Activated T-cell treated with anti-CD3 and anti-CD28 coated beads, Interleukin-2, amount 50 U/mL, for 4 hours (primary cell): Measurements from ENCODE around the gene CDK17. TPM values are rescaled to one million over a fixed set of nuclear protein-coding genes. Genes with fewer than 3 reads are reported as not detected.
A peak's percentile ranks its signal among the peaks of the same experiment; 100 is the strongest.
"Not testable (repeated sequence)": the region's sequence is repeated elsewhere in the genome, so short reads cannot be mapped to it uniquely, and the experiment has no call there.

Experiments used
- ATAC-seq, 2 donors: fragments of 200-7000 bp; cut with Tn5 transposase; one replicate each; pipeline ENCODE4 v1.10.0; 2021
- DNase-seq: peaks from one replicate; pipeline ENCODE4 v3.0.0-alpha.2; 2020
- H3K27me3 Mint-ChIP-seq: one replicate; pipeline ENCODE4 v1.8.0; 2021; ENCODE audit warnings: low read depth, mixed read lengths
- H3K36me3 Mint-ChIP-seq: one replicate; pipeline ENCODE4 v1.8.0; 2022; ENCODE audit warnings: mixed read lengths; ENCODE audit not compliant: insufficient read depth
- H3K4me1 Mint-ChIP-seq: one replicate; pipeline ENCODE4 v1.8.0; 2021; ENCODE audit warnings: low read depth, mixed read lengths
- H3K4me3 Mint-ChIP-seq: one replicate; pipeline ENCODE4 v1.8.0; 2021; ENCODE audit warnings: mild to moderate bottlenecking, moderate library complexity, mixed read lengths
- H3K9me3 Mint-ChIP-seq: one replicate; pipeline ENCODE4 v1.8.0; 2021; ENCODE audit warnings: mixed read lengths
- total RNA-seq, 3 donors: library from RNA; stranded (reverse); gene quantifications; one replicate each; pipeline ENCODE4 v1.2.1, GENCODE V29; 2021

The CDK17 gene
- 10 to 100 TPM; 29.9 to 37.4 (median 35.8) TPM for total RNA-seq

DNA sequence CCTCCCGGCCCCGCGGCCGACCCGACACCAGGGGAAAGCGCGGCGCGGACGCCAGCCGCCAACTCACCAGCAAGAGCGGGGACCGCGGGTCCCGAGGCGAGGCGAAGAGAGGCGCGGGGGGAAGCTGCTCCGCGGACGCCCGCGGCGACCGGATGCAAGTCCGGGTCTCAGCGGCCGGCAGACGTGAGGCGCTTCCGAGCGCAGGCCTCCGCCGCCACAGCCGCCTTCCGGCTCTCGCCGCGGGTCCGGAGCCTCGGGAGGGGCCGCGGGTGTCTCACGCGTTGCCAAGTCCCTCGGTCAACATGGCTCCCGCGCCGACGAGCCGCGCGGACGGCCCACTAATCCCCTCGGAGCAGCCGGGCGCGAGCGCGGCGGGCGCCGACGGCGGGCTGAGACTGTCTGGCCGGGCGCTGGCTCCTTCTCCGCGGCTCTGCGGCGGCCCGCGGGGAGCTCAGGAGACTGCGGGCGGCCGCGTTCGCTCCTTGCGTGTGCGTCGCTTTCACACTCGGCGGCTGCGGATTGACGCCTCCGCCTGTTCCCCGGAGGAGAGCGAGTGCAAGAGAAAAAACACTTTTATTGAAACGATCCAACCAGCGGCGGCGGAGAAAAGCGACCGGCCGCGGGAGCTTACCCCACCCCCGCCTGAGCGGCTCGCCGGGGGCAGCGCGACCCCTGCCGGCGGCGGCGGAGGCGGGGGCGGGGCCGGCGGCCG, at the start of gene CDK17:
Gene CDK17 (minus strand): TSS at position 521 of the 712 bp plus-strand sequence. CDS start 65,603 bp downstream, outside the sequence.
- ATAC-seq (peak; percentile 70 to 78), DNase-seq (peak; percentile 87)
- Mint-ChIP-seq H3K4me3 (peak within 1 kb of the TSS; percentile 89), H3K4me1 (peaks cover 44% of the 10 kb centered on the region), H3K9me3 (no peaks in the 10 kb centered on the region), H3K27me3 (no peaks in the 10 kb centered on the region), H3K36me3 (no peaks in the 10 kb centered on the region)

DNA sequence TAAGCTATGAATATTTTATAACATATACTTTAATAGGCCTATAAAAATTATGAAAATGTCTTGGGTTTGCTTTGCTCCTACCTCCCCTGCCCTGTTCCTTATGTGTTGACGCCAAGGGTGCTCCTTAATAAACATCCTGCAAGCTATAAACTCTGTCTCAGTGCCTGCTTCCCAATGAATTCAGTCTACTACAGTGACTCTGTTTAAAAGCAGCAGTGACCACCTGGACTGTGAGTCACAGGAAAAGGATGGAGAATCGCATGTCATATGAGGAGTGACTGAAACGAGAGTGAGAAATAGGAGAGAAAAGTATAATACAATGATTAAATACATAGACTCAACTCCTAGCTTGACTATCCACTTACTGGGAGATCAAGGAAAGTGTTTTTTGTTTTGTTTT, 48.1 kb upstream of the CDK17 start:
- ATAC-seq = no peak
- DNase-seq = no peak
- Mint-ChIP-seq H3K9me3 (no peaks in the 10 kb centered on the region), H3K4me1 (peaks cover 24% of the 10 kb centered on the region), H3K27me3 (no peaks in the 10 kb centered on the region), H3K4me3 (no peak overlapping the region), H3K36me3 (no peaks in the 10 kb centered on the region)

DNA sequence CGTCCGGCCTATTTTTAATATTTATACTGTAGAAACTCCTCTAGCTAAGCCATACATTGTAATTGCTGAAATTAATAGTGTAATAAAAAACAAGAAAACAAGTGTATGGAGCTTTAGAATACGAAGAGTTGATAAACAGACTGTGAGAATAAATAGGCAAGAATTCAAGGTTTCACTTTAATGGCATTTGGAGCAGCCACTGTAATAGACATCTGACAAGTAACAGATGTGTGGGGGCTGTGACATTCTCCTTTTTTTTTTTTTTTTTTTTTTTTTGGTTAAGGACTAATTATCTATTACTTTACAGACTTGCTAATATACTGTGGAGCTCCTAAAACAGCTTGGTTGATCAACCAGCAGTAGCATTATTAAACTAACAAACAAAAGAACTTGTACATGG, 47.0 kb upstream of the CDK17 start:
- H3K36me3 Mint-ChIP-seq = no peaks in the 10 kb centered on the region
- no peaks in the 10 kb centered on the region for H3K27me3 Mint-ChIP-seq
- peaks cover 30% of the 10 kb centered on the region for H3K4me1 Mint-ChIP-seq
- DNase-seq = no peak
- H3K9me3 Mint-ChIP-seq = no peaks in the 10 kb centered on the region
- no peak overlapping the region for H3K4me3 Mint-ChIP-seq
- no peak for ATAC-seq

DNA sequence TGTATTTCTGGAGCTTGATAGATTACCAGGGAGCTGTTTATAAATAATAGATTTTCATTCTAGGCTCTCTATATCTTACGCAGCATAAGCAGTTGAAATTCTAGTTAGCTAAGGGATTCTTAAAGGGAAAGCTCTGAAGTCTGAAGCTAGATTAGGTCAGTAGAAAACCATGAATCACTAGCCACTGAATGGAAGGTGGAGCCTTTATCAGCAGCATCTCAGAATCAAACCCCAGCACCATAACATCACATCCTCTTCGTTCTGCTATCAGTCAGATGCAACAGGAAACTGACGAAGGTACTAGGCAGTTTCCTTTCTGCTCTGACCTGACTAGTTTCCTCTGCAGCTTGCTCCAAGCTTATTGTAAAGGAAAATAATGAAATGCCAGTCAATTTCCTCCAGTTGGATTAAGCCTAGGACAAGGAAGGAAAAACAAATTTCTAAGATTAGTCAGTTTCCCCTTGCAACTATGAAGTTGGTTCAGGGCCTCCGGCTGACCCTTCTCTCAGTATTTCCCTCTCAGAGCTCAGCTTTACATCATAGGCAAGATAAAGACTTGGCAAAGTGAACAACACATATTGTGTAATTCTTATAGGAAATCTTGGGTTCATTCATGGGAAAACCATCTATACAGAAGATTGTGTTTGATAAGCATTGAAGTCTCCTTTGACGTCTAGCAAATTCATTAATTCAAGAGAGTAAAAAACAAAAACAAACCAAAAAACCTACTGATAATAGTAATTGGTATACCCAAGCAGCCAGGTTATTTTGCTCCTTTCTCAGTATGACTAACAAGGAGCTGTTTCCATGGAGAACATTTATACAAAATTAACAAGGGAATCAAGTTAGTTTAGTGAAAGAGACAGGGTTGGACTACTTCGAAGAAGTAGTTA, 45.7 kb upstream of the CDK17 start:
- DNase-seq = peak; percentile 37
- Mint-ChIP-seq H3K9me3 (no peaks in the 10 kb centered on the region), H3K27me3 (no peaks in the 10 kb centered on the region), H3K36me3 (no peaks in the 10 kb centered on the region), H3K4me1 (peaks cover 40% of the 10 kb centered on the region), H3K4me3 (peak overlapping the region; percentile 39)
- ATAC-seq = peak; percentile 100

GRCh38 chr12:96444399-96444798, 44.2 kb upstream of the CDK17 start:
- no peaks in the 10 kb centered on the region for H3K27me3 Mint-ChIP-seq
- DNase-seq (no peak), ATAC-seq (no peak)
- H3K4me3 Mint-ChIP-seq = peak overlapping the region; percentile 26
- no peaks in the 10 kb centered on the region for H3K9me3 Mint-ChIP-seq
- H3K36me3 Mint-ChIP-seq = no peaks in the 10 kb centered on the region
- H3K4me1 Mint-ChIP-seq = peaks cover 40% of the 10 kb centered on the region

GRCh38 chr12:96442906-96443305, 42.7 kb upstream of the CDK17 start:
- Mint-ChIP-seq H3K36me3 (no peaks in the 10 kb centered on the region), H3K9me3 (no peaks in the 10 kb centered on the region), H3K4me1 (peaks cover 42% of the 10 kb centered on the region), H3K27me3 (no peaks in the 10 kb centered on the region), H3K4me3 (no peak overlapping the region)
- DNase-seq (no peak), ATAC-seq (no peak)

GRCh38 chr12:96441816-96442215, 41.6 kb upstream of the CDK17 start:
- Mint-ChIP-seq H3K27me3 (no peaks in the 10 kb centered on the region), H3K4me3 (no peak overlapping the region), H3K36me3 (no peaks in the 10 kb centered on the region), H3K9me3 (no peaks in the 10 kb centered on the region), H3K4me1 (peaks cover 43% of the 10 kb centered on the region)
- DNase-seq (no peak), ATAC-seq (no peak)

- ATAC-seq = no peak
- no peaks in the 10 kb centered on the region for H3K36me3 Mint-ChIP-seq
- peaks cover 4% of the 10 kb centered on the region for H3K9me3 Mint-ChIP-seq
- H3K27me3 Mint-ChIP-seq = no peaks in the 10 kb centered on the region
- no peak for DNase-seq
- H3K4me3 Mint-ChIP-seq = no peak overlapping the region
- H3K4me1 Mint-ChIP-seq = peaks cover 34% of the 10 kb centered on the region
Measured at GRCh38 chr12:96438330-96438729, 38.1 kb upstream of the CDK17 start.

DNA sequence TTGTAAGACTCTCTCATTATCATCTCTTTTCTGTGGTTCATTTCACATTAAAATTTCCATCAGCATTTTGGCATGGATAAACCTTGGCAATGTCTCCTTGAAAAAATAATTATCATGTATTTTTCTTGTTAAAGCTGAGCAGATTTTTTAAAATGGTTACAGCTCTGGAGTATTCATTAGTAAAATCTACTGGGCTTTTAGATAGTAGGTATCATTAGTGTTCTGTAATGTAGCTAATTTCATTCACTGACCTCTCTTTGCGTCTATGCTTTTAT, 36.9 kb upstream of the CDK17 start:
- ATAC-seq = no peak
- peaks cover 4% of the 10 kb centered on the region for H3K9me3 Mint-ChIP-seq
- no peaks in the 10 kb centered on the region for H3K36me3 Mint-ChIP-seq
- peaks cover 32% of the 10 kb centered on the region for H3K4me1 Mint-ChIP-seq
- no peak for DNase-seq
- H3K4me3 Mint-ChIP-seq = no peak overlapping the region
- H3K27me3 Mint-ChIP-seq = no peaks in the 10 kb centered on the region

- DNase-seq = no peak
- Mint-ChIP-seq H3K4me3 (no peak overlapping the region), H3K4me1 (peaks cover 27% of the 10 kb centered on the region), H3K36me3 (no peaks in the 10 kb centered on the region), H3K27me3 (no peaks in the 10 kb centered on the region), H3K9me3 (peaks cover 4% of the 10 kb centered on the region)
- ATAC-seq = no peak
Measured at GRCh38 chr12:96436366-96437170, 36.3 kb upstream of the CDK17 start.

GRCh38 chr12:96434107-96434506, 33.9 kb upstream of the CDK17 start:
- Mint-ChIP-seq H3K9me3 (peaks cover 4% of the 10 kb centered on the region), H3K27me3 (no peaks in the 10 kb centered on the region), H3K36me3 (no peaks in the 10 kb centered on the region), H3K4me3 (peak overlapping the region; percentile 12), H3K4me1 (peaks cover 25% of the 10 kb centered on the region)
- ATAC-seq = peak; percentile 100
- peak; percentile 49 for DNase-seq

GRCh38 chr12:96432496-96433321, 32.5 kb upstream of the CDK17 start:
- H3K4me3 Mint-ChIP-seq, H3K27me3 Mint-ChIP-seq, H3K9me3 Mint-ChIP-seq, ATAC-seq, DNase-seq, H3K36me3 Mint-ChIP-seq: not testable (repeated sequence)
- H3K4me1 Mint-ChIP-seq = peaks cover 26% of the 10 kb centered on the region

GRCh38 chr12:96431067-96431466, 30.8 kb upstream of the CDK17 start:
- Mint-ChIP-seq H3K4me1 (peaks cover 32% of the 10 kb centered on the region), H3K4me3 (no peak overlapping the region)

More at GRCh38 chr12:96431067-96431466, 30.8 kb upstream of the CDK17 start:
- no peak for ATAC-seq
- DNase-seq = no peak
- H3K9me3 Mint-ChIP-seq = peaks cover 4% of the 10 kb centered on the region
- H3K27me3 Mint-ChIP-seq = no peaks in the 10 kb centered on the region
- no peaks in the 10 kb centered on the region for H3K36me3 Mint-ChIP-seq
